ENCODE results near the gene EID2B.

GRCh38 chr19:39489756-39490155 lies 42.9 kb downstream of the EID2B start:
- TF ChIP-seq SIRT6 (IDR thresholded peaks at IDR 0.05; ENCODE audit: low read depth, low read length) (no peak), PHF8 (IDR thresholded peaks at IDR 0.05; ENCODE audit: borderline replicate concordance, low read length) (no peak), TCF7L2 (IDR thresholded peaks at IDR 0.05; ENCODE audit: low read depth, low read length) (no peak), TAL1 (IDR thresholded peaks at IDR 0.05) (no peak), ELK1 (CRISPR knock-in tag; IDR thresholded peaks at IDR 0.05) (no peak), POLR3A (IDR thresholded peaks at IDR 0.05; ENCODE audit: borderline replicate concordance, extremely low read depth, insufficient read depth, insufficient read length) (no peak), CTCF (IDR thresholded peaks at IDR 0.05 in 2 of 3, conservative IDR thresholded peaks at IDR 0.05 in 1 of 3; ENCODE audit: insufficient read depth in 2 of 3, low read depth in 1 of 3, low read length in 3 of 3) (no peak), ZNF121 (CRISPR knock-in tag; conservative IDR thresholded peaks at IDR 0.05) (no peak), TARDBP (IDR thresholded peaks at IDR 0.05) (no peak), EZH2 (IDR thresholded peaks at IDR 0.05; ENCODE audit: borderline replicate concordance, low read depth, low read length) (no peak), PATZ1 (CRISPR knock-in tag; IDR thresholded peaks at IDR 0.05; ENCODE audit: borderline replicate concordance) (no peak)
